Measurements from ENCODE around the gene DUS2.

- TF ChIP-seq POLR2AphosphoS5 (IDR thresholded peaks at IDR 0.05), result peak; percentile 55 to 75
- peak in 1 of 4 donors; percentile 43 for TF ChIP-seq EP300 (IDR thresholded peaks at IDR 0.05)
- TF ChIP-seq, protein P1, sequence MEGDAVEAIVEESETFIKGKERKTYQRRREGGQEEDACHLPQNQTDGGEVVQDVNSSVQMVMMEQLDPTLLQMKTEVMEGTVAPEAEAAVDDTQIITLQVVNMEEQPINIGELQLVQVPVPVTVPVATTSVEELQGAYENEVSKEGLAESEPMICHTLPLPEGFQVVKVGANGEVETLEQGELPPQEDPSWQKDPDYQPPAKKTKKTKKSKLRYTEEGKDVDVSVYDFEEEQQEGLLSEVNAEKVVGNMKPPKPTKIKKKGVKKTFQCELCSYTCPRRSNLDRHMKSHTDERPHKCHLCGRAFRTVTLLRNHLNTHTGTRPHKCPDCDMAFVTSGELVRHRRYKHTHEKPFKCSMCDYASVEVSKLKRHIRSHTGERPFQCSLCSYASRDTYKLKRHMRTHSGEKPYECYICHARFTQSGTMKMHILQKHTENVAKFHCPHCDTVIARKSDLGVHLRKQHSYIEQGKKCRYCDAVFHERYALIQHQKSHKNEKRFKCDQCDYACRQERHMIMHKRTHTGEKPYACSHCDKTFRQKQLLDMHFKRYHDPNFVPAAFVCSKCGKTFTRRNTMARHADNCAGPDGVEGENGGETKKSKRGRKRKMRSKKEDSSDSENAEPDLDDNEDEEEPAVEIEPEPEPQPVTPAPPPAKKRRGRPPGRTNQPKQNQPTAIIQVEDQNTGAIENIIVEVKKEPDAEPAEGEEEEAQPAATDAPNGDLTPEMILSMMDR (IDR thresholded peaks at IDR 0.05), result no peak
- TF ChIP-seq POLR2A (IDR thresholded peaks at IDR 0.05), result peak in 1 of 4 donors; percentile 30
Observed at GRCh38 chr16:68079626-68080344, 56.7 kb downstream of the DUS2 start.

All from upper lobe of left lung (tissue), 4 donors.